HepG2 (cell line): ENCODE measurements around the gene CRLF1. TPM values are rescaled to one million over a fixed set of nuclear protein-coding genes. Genes with fewer than 3 reads are reported as not detected.

Experiments
- KIAA2018 ChIP-seq: sonication (generic); formaldehyde crosslinking; IDR thresholded peaks from 2 replicates; pipeline ENCODE4 v1.5.0; 2020; ENCODE audit warnings: mild to moderate bottlenecking, missing genetic modification reagents, borderline replicate concordance
- KLF12 ChIP-seq: sonication (generic); formaldehyde crosslinking; IDR thresholded peaks from 2 replicates; pipeline ENCODE4 v1.4.0; 2020; ENCODE audit warnings: missing genetic modification reagents, borderline replicate concordance
- MAFG ChIP-seq: sonication (generic); formaldehyde crosslinking; IDR thresholded peaks from 2 replicates; pipeline ENCODE4 v1.5.1; 2020; ENCODE audit warnings: mild to moderate bottlenecking, missing genetic modification reagents
- MTA1 ChIP-seq: sonication (generic); formaldehyde crosslinking; IDR thresholded peaks from 2 replicates; pipeline ENCODE4 v1.4.0; 2020; ENCODE audit warnings: missing genetic modification reagents, mild to moderate bottlenecking, borderline replicate concordance
- TCF7 ChIP-seq: sonication (generic); IDR thresholded peaks from 2 replicates; pipeline ENCODE4 v1.6.1; 2016; ENCODE audit warnings: antibody characterized with exemption, low read depth
- TRIM22 ChIP-seq: fragments of 450-650 bp; IDR thresholded peaks from 2 replicates; pipeline ENCODE4 v1.6.1; 2017
- YY1 ChIP-seq: IDR thresholded peaks from 2 replicates; pipeline ENCODE4 v1.6.1; 2011; ENCODE audit warnings: low read length, low read depth, moderate library complexity, mild to moderate bottlenecking; ENCODE audit not compliant: insufficient read depth, insufficient replicate concordance
- ZBTB25 ChIP-seq: IDR thresholded peaks from 2 replicates; pipeline ENCODE4 v1.6.1; 2018; ENCODE audit warnings: missing genetic modification reagents
- ZKSCAN8 ChIP-seq: IDR thresholded peaks from 2 replicates; pipeline ENCODE4 v1.6.1; 2016; ENCODE audit warnings: borderline replicate concordance, missing genetic modification reagents, missing compliant biosample characterization
- ZNF430 ChIP-seq: sonication (generic); formaldehyde crosslinking; IDR thresholded peaks from 2 replicates; pipeline ENCODE4 v1.9.0; 2021; ENCODE audit warnings: mild to moderate bottlenecking, missing genetic modification reagents
- ZNF660 ChIP-seq: sonication (generic); formaldehyde crosslinking; IDR thresholded peaks from 2 replicates; pipeline ENCODE4 v1.5.1; 2020; ENCODE audit warnings: mild to moderate bottlenecking, low read depth, missing genetic modification reagents, borderline replicate concordance
- ZNF709 ChIP-seq: sonication (generic); formaldehyde crosslinking; IDR thresholded peaks from 2 replicates; pipeline ENCODE4 v1.5.0; 2020; ENCODE audit warnings: mild to moderate bottlenecking, missing genetic modification reagents
- ZNF761 ChIP-seq: sonication (generic); formaldehyde crosslinking; conservative IDR thresholded peaks from 2 replicates; pipeline ENCODE4 v1.4.0; 2020; ENCODE audit warnings: mild to moderate bottlenecking, missing genetic modification reagents
- polyA plus RNA-seq, 8 experiments: library from polyadenylated mRNA; depleted of rRNA in 3 of 8; stranded (reverse) in 7 of 8; unstranded in 1 of 8; fragments of >200 nt; fragmentation: Illumina TruSeq in 4 of 8; extraction: Trizol in 4 of 8; gene quantifications; 2 replicates each; pipeline versions ENCODE4 v1.2.1 to v1.2.3, GENCODE V29; 2011 to 2016; ENCODE audit warnings: low read depth in 4 of 8, missing spikeins in 1 of 8, mixed read lengths in 1 of 8; ENCODE audit not compliant: insufficient read depth in 1 of 8
- total RNA-seq, 5 experiments: library from RNA; depleted of rRNA; stranded (reverse); fragments of >200 nt; fragmentation: Illumina TruSeq; extraction: Trizol; gene quantifications; 2 replicates each; pipeline ENCODE4 v1.2.3, GENCODE V29; 2016; ENCODE audit warnings: low read depth in 1 of 5
- TF ChIP-seq, protein P1 (sequence below): sonication (generic); formaldehyde crosslinking; IDR thresholded peaks from 2 replicates; pipeline ENCODE4 v1.5.0; 2020; ENCODE audit warnings: missing genetic modification reagents
- TF ChIP-seq, protein P2 (sequence below): sonication (generic); formaldehyde crosslinking; IDR thresholded peaks from 2 replicates; pipeline ENCODE4 v1.5.1; 2020; ENCODE audit warnings: mild to moderate bottlenecking, moderate library complexity, missing genetic modification reagents

Gene CRLF1
- total and polyA plus RNA-seq, 2 of the 13 experiments (the other 11 are each of a cell fraction or from before 2014, with no cell fraction given) = 217 to 296 TPM

DNA sequence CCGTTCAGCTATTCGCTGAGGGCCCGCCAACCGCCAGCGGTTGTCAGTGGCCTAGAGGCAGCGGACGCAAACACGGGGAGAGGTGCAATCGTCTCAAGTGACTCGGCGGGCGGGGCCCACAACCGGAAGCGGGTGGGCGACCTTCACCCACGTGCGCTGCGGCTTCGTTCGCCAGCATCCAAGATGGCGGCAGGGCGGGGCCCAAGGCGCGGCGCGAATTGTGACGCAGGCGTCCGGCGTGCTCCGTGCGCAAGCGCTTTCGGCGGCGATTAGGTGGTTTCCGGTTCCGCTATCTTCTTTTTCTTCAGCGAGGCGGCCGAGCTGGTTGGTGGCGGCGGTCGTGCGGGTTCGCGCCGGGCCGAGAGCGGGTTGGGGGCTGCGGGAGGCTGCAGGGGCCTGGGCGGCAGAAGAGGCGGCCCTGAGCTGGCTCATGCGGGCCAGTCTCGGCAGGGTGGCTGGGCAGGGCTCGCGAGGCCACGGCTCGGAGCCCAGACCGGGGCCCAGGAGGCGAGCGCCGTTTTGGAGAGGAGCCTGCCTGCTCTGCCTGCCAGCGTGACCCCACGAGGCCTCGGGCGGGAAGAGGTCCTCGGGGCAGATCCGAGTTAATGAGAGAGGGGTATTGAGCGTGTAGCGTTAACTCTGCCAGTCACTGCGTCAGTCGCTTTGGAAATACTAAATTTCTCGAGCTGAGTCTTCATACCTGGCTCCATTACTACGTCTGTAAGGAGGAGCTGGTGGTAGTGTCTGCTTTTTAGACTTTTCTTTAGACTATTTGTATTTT is 34.8 kb downstream of the CRLF1 start, which contains the start of gene UBA52 (continued):
- peak; percentile 93; the same call in 1 of the 2 replicates for TF ChIP-seq KIAA2018 (CRISPR knock-in tag)
- TF ChIP-seq ZNF430 = peak; percentile 81
- TF ChIP-seq ZBTB25 = peak; percentile 94
- TF ChIP-seq, protein P1, sequence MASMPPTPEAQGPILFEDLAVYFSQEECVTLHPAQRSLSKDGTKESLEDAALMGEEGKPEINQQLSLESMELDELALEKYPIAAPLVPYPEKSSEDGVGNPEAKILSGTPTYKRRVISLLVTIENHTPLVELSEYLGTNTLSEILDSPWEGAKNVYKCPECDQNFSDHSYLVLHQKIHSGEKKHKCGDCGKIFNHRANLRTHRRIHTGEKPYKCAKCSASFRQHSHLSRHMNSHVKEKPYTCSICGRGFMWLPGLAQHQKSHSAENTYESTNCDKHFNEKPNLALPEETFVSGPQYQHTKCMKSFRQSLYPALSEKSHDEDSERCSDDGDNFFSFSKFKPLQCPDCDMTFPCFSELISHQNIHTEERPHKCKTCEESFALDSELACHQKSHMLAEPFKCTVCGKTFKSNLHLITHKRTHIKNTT (CRISPR knock-in tag) = no peak
- no peak for TF ChIP-seq TCF7
- TF ChIP-seq KLF12 (CRISPR knock-in tag) = peak; percentile 100
- peak; percentile 66; the same call in 1 of the 2 replicates for TF ChIP-seq ZKSCAN8 (CRISPR knock-in tag)
- TF ChIP-seq MTA1 (CRISPR knock-in tag) = peak; percentile 93; the same call in 1 of the 2 replicates
- no peak for TF ChIP-seq TRIM22
- TF ChIP-seq YY1 = peak; percentile 100
- TF ChIP-seq, protein P2, sequence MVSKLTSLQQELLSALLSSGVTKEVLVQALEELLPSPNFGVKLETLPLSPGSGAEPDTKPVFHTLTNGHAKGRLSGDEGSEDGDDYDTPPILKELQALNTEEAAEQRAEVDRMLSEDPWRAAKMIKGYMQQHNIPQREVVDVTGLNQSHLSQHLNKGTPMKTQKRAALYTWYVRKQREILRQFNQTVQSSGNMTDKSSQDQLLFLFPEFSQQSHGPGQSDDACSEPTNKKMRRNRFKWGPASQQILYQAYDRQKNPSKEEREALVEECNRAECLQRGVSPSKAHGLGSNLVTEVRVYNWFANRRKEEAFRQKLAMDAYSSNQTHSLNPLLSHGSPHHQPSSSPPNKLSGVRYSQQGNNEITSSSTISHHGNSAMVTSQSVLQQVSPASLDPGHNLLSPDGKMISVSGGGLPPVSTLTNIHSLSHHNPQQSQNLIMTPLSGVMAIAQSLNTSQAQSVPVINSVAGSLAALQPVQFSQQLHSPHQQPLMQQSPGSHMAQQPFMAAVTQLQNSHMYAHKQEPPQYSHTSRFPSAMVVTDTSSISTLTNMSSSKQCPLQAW = peak; percentile 89; the same call in 1 of the 2 replicates
- TF ChIP-seq MAFG (CRISPR knock-in tag) = no peak
- TF ChIP-seq ZNF709 (CRISPR knock-in tag) = peak; percentile 68
- TF ChIP-seq ZNF660 (CRISPR knock-in tag) = no peak
- peak; percentile 63; the same call in 1 of the 2 replicates for TF ChIP-seq ZNF761 (CRISPR knock-in tag)
